GM12878 (cell line): ENCODE measurements around the gene HIF3A.

Source experiments
- EP300 ChIP-seq, 2 experiments: fragments of 150-350 bp in 1 of 2; IDR thresholded peaks; 2 replicates each; pipeline ENCODE4 v1.6.1; 2011 to 2012; ENCODE audit warnings: low read depth in 2 of 2, low read length in 2 of 2, borderline replicate concordance in 1 of 2, improper control_type of control experiment in 1 of 2, inconsistent platforms in 1 of 2; ENCODE audit not compliant: control insufficient read depth in 1 of 2
- ETV6 ChIP-seq, 2 experiments: fragments of 450-650 bp in 1 of 2; IDR thresholded peaks in 1 of 2; conservative IDR thresholded peaks in 1 of 2; 2 replicates each; pipeline ENCODE4 v1.6.1; 2014; ENCODE audit warnings: antibody characterized with exemption in 1 of 2, borderline replicate concordance in 1 of 2, low read depth in 1 of 2, mild to moderate bottlenecking in 1 of 2, moderate library complexity in 1 of 2
- MXI1 ChIP-seq: fragments of 150-350 bp; IDR thresholded peaks from 2 replicates; pipeline ENCODE4 v1.6.1; 2011; ENCODE audit warnings: low read depth, mild to moderate bottlenecking, inconsistent platforms, low read length, improper control_type of control experiment
- MYC ChIP-seq: IDR thresholded peaks from 2 replicates; pipeline ENCODE4 v1.6.1; 2011; ENCODE audit warnings: mild to moderate bottlenecking, low read length, moderate library complexity, inconsistent platforms; ENCODE audit not compliant: insufficient read depth, insufficient replicate concordance, insufficient read length, severe bottlenecking
- NBN ChIP-seq: fragments of 450-650 bp; IDR thresholded peaks from 2 replicates; pipeline ENCODE4 v1.6.1; 2016
- POLR2A ChIP-seq: IDR thresholded peaks from 2 replicates; pipeline ENCODE4 v1.6.1; 2011; ENCODE audit warnings: low read depth, mild to moderate bottlenecking, low read length
- POLR2AphosphoS5 ChIP-seq: IDR thresholded peaks from 2 replicates; pipeline ENCODE4 v1.6.1; 2011; ENCODE audit warnings: mild to moderate bottlenecking, low read length, inconsistent platforms
- RB1 ChIP-seq: fragments of 450-650 bp; formaldehyde crosslinking; IDR thresholded peaks from 2 replicates; pipeline ENCODE4 v1.6.1; 2017; ENCODE audit warnings: mild to moderate bottlenecking, borderline replicate concordance
- TAF1 ChIP-seq: IDR thresholded peaks from 2 replicates; pipeline ENCODE4 v1.6.1; 2011; ENCODE audit warnings: mild to moderate bottlenecking, low read depth, low read length, borderline replicate concordance
- TCF7 ChIP-seq: IDR thresholded peaks from 2 replicates; pipeline ENCODE4 v1.6.1; 2014; ENCODE audit warnings: antibody characterized with exemption, borderline replicate concordance
- ZBTB11 ChIP-seq: fragments of 450-650 bp; formaldehyde crosslinking; IDR thresholded peaks from 2 replicates; pipeline ENCODE4 v1.5.0; 2022; ENCODE audit warnings: mild to moderate bottlenecking, missing genetic modification characterization
- TF ChIP-seq, protein P1 (sequence below), 3 experiments: IDR thresholded peaks in 2 of 3; conservative IDR thresholded peaks in 1 of 3; 2 replicates each; pipeline ENCODE4 v1.5.1; 2011; ENCODE audit warnings: low read depth in 3 of 3, low read length in 3 of 3, mild to moderate bottlenecking in 3 of 3, control low read depth in 2 of 3, moderate library complexity in 2 of 3, inconsistent platforms in 1 of 3, mixed read lengths in 1 of 3; ENCODE audit not compliant: control insufficient read depth in 2 of 3, insufficient read depth in 1 of 3; ENCODE audit errors: extremely low read depth in 1 of 3
- TF ChIP-seq, protein P2 (sequence below): IDR thresholded peaks from 2 replicates; pipeline ENCODE4 v1.6.1; 2011; ENCODE audit warnings: low read depth, low read length, improper control_type of control experiment, borderline replicate concordance

GRCh38 chr19:46270521-46271256, 26.2 kb upstream of the HIF3A start:
- TF ChIP-seq POLR2A: no peak
- TF ChIP-seq, protein P1, sequence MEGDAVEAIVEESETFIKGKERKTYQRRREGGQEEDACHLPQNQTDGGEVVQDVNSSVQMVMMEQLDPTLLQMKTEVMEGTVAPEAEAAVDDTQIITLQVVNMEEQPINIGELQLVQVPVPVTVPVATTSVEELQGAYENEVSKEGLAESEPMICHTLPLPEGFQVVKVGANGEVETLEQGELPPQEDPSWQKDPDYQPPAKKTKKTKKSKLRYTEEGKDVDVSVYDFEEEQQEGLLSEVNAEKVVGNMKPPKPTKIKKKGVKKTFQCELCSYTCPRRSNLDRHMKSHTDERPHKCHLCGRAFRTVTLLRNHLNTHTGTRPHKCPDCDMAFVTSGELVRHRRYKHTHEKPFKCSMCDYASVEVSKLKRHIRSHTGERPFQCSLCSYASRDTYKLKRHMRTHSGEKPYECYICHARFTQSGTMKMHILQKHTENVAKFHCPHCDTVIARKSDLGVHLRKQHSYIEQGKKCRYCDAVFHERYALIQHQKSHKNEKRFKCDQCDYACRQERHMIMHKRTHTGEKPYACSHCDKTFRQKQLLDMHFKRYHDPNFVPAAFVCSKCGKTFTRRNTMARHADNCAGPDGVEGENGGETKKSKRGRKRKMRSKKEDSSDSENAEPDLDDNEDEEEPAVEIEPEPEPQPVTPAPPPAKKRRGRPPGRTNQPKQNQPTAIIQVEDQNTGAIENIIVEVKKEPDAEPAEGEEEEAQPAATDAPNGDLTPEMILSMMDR (IDR thresholded peaks at IDR 0.05 in 2 of 3, conservative IDR thresholded peaks at IDR 0.05 in 1 of 3; ENCODE audit: control insufficient read depth in 2 of 3, extremely low read depth in 1 of 3, insufficient read depth in 1 of 3, low read depth in 3 of 3, low read length in 3 of 3): no peak
- no peak for TF ChIP-seq POLR2AphosphoS5
- TF ChIP-seq RB1: no peak
- TF ChIP-seq TAF1: no peak
- TF ChIP-seq ETV6 (conservative IDR thresholded peaks at IDR 0.05 in 1 of 2, IDR thresholded peaks at IDR 0.05 in 1 of 2; ENCODE audit: borderline replicate concordance in 1 of 2, low read depth in 1 of 2): no peak
- TF ChIP-seq NBN: no peak
- TF ChIP-seq, protein P2, sequence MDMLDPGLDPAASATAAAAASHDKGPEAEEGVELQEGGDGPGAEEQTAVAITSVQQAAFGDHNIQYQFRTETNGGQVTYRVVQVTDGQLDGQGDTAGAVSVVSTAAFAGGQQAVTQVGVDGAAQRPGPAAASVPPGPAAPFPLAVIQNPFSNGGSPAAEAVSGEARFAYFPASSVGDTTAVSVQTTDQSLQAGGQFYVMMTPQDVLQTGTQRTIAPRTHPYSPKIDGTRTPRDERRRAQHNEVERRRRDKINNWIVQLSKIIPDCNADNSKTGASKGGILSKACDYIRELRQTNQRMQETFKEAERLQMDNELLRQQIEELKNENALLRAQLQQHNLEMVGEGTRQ: no peak
- TF ChIP-seq TCF7: no peak
- no peak for TF ChIP-seq ZBTB11 (CRISPR knock-in tag)
- TF ChIP-seq MYC: no peak
- TF ChIP-seq EP300 (IDR thresholded peaks at IDR 0.05; ENCODE audit: borderline replicate concordance in 1 of 2, control insufficient read depth in 1 of 2, low read depth in 2 of 2, low read length in 2 of 2): no peak
- no peak for TF ChIP-seq MXI1
